HepG2 (cell line): ENCODE data around the gene FMC1. TPM values are rescaled to one million over a fixed set of nuclear protein-coding genes. Genes with fewer than 3 reads are reported as not detected.
A peak's percentile ranks its signal among the peaks of the same experiment; 100 is the strongest.

Source experiments
- ARID5B ChIP-seq: IDR thresholded peaks from 2 replicates; pipeline ENCODE4 v1.4.0; 2020; ENCODE audit warnings: mild to moderate bottlenecking, missing genetic modification reagents
- ARNT ChIP-seq: fragments of 450-650 bp; IDR thresholded peaks from 2 replicates; pipeline ENCODE4 v1.6.1; 2017
- ATM ChIP-seq: fragments of 450-650 bp; IDR thresholded peaks from 2 replicates; pipeline ENCODE4 v1.7.1; 2017; ENCODE audit warnings: mild to moderate bottlenecking, borderline replicate concordance
- FOXK2 ChIP-seq: fragments of 450-650 bp; IDR thresholded peaks from 2 replicates; pipeline ENCODE4 v1.6.1; 2016
- JDP2 ChIP-seq: sonication (generic); formaldehyde crosslinking; IDR thresholded peaks from 2 replicates; pipeline ENCODE4 v1.8.1; 2022; ENCODE audit warnings: missing genetic modification reagents, borderline replicate concordance
- MYC ChIP-seq: sonication (generic); formaldehyde crosslinking; IDR thresholded peaks from 2 replicates; pipeline ENCODE4 v1.9.0; 2021; ENCODE audit warnings: missing genetic modification reagents, borderline replicate concordance
- TBX3 ChIP-seq: fragments of 450-650 bp; IDR thresholded peaks from 2 replicates; pipeline ENCODE4 v1.6.1; 2017; ENCODE audit warnings: antibody characterized with exemption, mild to moderate bottlenecking, inconsistent platforms, borderline replicate concordance
- ZNF124 ChIP-seq: sonication (generic); formaldehyde crosslinking; IDR thresholded peaks from 2 replicates; pipeline ENCODE4 v1.4.0; 2020; ENCODE audit warnings: missing genetic modification reagents
- ZNF20 ChIP-seq: sonication (generic); formaldehyde crosslinking; IDR thresholded peaks from 2 replicates; pipeline ENCODE4 v1.4.0; 2020; ENCODE audit warnings: mild to moderate bottlenecking, moderate library complexity, missing genetic modification reagents
- ZNF256 ChIP-seq: sonication (generic); formaldehyde crosslinking; conservative IDR thresholded peaks from 2 replicates; pipeline ENCODE4 v1.4.0; 2020; ENCODE audit warnings: missing genetic modification reagents
- ZNF431 ChIP-seq: sonication (generic); formaldehyde crosslinking; IDR thresholded peaks from 2 replicates; pipeline ENCODE4 v1.9.0; 2022; ENCODE audit warnings: missing genetic modification reagents, low read depth, mild to moderate bottlenecking, borderline replicate concordance
- polyA plus RNA-seq, 8 experiments: library from polyadenylated mRNA; depleted of rRNA in 3 of 8; stranded (reverse) in 7 of 8; unstranded in 1 of 8; fragments of >200 nt; fragmentation: Illumina TruSeq in 4 of 8; extraction: Trizol in 4 of 8; gene quantifications; 2 replicates each; pipeline versions ENCODE4 v1.2.1 to v1.2.3, GENCODE V29; 2011 to 2016; ENCODE audit warnings: low read depth in 4 of 8, missing spikeins in 1 of 8, mixed read lengths in 1 of 8; ENCODE audit not compliant: insufficient read depth in 1 of 8
- total RNA-seq, 5 experiments: library from RNA; depleted of rRNA; stranded (reverse); fragments of >200 nt; fragmentation: Illumina TruSeq; extraction: Trizol; gene quantifications; 2 replicates each; pipeline ENCODE4 v1.2.3, GENCODE V29; 2016; ENCODE audit warnings: low read depth in 1 of 5
- TF ChIP-seq, protein P1 (sequence below): sonication (generic); formaldehyde crosslinking; IDR thresholded peaks from 2 replicates; pipeline ENCODE4 v1.8.0; 2022; ENCODE audit warnings: missing genetic modification reagents, mild to moderate bottlenecking, moderate library complexity, borderline replicate concordance
- TF ChIP-seq, protein P2 (sequence below): sonication (generic); formaldehyde crosslinking; IDR thresholded peaks from 2 replicates; pipeline ENCODE4 v1.9.0; 2021; ENCODE audit warnings: mild to moderate bottlenecking, missing genetic modification reagents

FMC1 gene
- total and polyA plus RNA-seq, 2 of the 13 experiments (the other 11 are each of a cell fraction or from before 2014, with no cell fraction given): 39.2 to 50.7 TPM

DNA sequence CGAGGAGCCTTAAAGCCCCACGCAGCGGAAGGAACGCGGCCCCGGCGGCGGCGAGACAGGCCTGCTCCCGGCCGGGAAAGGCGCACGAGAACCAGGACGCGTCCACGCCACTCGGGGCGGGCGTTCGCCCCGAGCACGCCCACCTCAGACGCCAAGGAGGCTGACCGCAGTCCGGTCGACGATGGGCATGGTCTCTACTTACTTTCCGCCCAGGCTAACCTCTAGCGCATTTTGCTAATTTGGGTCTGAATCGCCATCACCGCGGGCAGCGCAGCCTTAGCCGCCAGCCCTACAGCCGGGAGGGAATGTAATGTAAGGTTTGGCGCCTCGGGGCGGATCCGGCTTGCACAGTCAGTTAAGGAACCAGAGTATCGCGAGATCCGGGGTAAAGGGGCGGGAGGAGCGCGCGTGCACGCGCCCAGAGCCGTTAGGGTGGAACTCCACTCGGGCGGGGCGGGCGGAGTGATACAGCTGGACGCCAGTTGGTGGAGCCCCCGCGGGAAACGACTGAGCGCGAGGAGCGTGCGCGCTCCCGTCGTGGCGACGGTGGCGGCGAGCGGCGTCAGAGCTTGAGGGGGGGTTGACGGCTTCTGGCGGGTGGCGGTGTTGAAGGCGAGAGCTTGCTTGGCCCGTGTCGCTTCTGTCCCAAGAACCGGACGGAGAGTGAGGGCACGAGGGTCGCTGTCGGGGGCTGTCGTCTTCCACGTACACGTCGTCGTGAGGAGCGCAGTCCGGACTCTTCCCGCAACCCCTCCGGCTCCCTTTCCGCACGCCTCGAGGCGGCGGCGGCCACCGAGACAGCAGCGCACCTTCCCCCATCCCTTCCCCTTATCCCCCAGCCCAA lies 18.5 kb downstream of the FMC1 start, which contains the start of gene LUC7L2 (continued):
- TF ChIP-seq MYC: peak; percentile 84
- no peak for TF ChIP-seq ATM
- no peak for TF ChIP-seq JDP2 (CRISPR knock-in tag)
- TF ChIP-seq ARID5B (CRISPR knock-in tag): 0 out of 2 replicates have a peak, but pooled peaks have one; percentile 54
- peak; percentile 67; the same call in 1 of the 2 replicates for TF ChIP-seq TBX3
- peak; percentile 43; the same call in 1 of the 2 replicates for TF ChIP-seq ZNF124 (CRISPR knock-in tag)
- TF ChIP-seq FOXK2: no peak
- peak; percentile 71; the same call in 1 of the 2 replicates for TF ChIP-seq ZNF431 (CRISPR knock-in tag)
- TF ChIP-seq ARNT: no peak
- TF ChIP-seq, protein P1, sequence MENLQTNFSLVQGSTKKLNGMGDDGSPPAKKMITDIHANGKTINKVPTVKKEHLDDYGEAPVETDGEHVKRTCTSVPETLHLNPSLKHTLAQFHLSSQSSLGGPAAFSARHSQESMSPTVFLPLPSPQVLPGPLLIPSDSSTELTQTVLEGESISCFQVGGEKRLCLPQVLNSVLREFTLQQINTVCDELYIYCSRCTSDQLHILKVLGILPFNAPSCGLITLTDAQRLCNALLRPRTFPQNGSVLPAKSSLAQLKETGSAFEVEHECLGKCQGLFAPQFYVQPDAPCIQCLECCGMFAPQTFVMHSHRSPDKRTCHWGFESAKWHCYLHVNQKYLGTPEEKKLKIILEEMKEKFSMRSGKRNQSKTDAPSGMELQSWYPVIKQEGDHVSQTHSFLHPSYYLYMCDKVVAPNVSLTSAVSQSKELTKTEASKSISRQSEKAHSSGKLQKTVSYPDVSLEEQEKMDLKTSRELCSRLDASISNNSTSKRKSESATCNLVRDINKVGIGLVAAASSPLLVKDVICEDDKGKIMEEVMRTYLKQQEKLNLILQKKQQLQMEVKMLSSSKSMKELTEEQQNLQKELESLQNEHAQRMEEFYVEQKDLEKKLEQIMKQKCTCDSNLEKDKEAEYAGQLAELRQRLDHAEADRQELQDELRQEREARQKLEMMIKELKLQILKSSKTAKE (CRISPR knock-in tag): peak; percentile 81
- TF ChIP-seq, protein P2, sequence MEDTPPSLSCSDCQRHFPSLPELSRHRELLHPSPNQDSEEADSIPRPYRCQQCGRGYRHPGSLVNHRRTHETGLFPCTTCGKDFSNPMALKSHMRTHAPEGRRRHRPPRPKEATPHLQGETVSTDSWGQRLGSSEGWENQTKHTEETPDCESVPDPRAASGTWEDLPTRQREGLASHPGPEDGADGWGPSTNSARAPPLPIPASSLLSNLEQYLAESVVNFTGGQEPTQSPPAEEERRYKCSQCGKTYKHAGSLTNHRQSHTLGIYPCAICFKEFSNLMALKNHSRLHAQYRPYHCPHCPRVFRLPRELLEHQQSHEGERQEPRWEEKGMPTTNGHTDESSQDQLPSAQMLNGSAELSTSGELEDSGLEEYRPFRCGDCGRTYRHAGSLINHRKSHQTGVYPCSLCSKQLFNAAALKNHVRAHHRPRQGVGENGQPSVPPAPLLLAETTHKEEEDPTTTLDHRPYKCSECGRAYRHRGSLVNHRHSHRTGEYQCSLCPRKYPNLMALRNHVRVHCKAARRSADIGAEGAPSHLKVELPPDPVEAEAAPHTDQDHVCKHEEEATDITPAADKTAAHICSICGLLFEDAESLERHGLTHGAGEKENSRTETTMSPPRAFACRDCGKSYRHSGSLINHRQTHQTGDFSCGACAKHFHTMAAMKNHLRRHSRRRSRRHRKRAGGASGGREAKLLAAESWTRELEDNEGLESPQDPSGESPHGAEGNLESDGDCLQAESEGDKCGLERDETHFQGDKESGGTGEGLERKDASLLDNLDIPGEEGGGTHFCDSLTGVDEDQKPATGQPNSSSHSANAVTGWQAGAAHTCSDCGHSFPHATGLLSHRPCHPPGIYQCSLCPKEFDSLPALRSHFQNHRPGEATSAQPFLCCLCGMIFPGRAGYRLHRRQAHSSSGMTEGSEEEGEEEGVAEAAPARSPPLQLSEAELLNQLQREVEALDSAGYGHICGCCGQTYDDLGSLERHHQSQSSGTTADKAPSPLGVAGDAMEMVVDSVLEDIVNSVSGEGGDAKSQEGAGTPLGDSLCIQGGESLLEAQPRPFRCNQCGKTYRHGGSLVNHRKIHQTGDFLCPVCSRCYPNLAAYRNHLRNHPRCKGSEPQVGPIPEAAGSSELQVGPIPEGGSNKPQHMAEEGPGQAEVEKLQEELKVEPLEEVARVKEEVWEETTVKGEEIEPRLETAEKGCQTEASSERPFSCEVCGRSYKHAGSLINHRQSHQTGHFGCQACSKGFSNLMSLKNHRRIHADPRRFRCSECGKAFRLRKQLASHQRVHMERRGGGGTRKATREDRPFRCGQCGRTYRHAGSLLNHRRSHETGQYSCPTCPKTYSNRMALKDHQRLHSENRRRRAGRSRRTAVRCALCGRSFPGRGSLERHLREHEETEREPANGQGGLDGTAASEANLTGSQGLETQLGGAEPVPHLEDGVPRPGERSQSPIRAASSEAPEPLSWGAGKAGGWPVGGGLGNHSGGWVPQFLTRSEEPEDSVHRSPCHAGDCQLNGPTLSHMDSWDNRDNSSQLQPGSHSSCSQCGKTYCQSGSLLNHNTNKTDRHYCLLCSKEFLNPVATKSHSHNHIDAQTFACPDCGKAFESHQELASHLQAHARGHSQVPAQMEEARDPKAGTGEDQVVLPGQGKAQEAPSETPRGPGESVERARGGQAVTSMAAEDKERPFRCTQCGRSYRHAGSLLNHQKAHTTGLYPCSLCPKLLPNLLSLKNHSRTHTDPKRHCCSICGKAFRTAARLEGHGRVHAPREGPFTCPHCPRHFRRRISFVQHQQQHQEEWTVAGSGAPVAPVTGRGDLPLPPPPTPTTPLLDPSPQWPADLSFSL (CRISPR knock-in tag): peak; percentile 65; the same call in 1 of the 2 replicates
- TF ChIP-seq ZNF256: peak; percentile 16
- TF ChIP-seq ZNF20: no peak
